CD4-positive, alpha-beta T cell treated with Interleukin-15 for 4 hours (primary cell): ENCODE measurements around the gene GRB7.
A peak's percentile ranks its signal among the peaks of the same experiment; 100 is the strongest.
"Not testable (repeated sequence)": the region's sequence is repeated elsewhere in the genome, so short reads cannot be mapped to it uniquely, and the experiment has no call there.

Experiments used
- DNase-seq: peaks from one replicate; pipeline ENCODE4 v3.0.0-alpha.2; 2020; ENCODE audit warnings: low spot score

Gene GRB7

GRCh38 chr17:39751637-39752036 is 13.9 kb downstream of the GRB7 start:
- DNase-seq = no peak

DNA sequence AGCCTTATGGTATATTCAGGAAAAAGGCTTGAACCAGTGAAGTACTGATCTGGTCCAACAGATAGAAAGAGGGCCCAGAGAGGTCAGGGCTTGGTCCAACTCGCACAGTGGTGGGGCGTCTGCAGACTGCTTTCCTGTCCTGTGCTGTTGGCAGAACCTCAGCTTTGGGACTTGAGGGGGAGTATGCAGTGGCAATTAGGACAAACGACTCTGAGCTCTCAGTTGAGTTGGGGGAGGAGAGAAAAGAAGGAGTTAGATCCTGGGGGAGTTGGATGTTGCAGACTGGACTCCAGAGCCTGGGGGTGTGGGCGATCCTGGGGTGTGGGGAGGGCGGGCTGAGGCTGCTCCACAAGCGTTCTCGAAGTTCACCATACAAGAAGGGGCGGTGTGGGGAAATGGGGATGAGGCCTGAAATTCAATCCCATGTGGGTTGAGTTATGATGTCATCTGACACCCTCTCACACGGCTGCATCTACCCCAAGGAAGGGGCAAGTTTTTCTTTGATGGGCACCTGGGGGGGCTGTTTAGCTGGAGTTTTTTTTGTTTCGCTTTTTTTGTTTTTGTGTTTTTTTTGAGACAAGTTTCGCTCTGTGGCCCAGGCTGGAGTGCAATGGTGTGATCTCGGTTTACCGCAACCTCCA is 14.6 kb downstream of the GRB7 start:
- no peak for DNase-seq

- peak; percentile 75 for DNase-seq
Measured at GRCh38 chr17:39753514-39754160, 15.9 kb downstream of the GRB7 start.

DNA sequence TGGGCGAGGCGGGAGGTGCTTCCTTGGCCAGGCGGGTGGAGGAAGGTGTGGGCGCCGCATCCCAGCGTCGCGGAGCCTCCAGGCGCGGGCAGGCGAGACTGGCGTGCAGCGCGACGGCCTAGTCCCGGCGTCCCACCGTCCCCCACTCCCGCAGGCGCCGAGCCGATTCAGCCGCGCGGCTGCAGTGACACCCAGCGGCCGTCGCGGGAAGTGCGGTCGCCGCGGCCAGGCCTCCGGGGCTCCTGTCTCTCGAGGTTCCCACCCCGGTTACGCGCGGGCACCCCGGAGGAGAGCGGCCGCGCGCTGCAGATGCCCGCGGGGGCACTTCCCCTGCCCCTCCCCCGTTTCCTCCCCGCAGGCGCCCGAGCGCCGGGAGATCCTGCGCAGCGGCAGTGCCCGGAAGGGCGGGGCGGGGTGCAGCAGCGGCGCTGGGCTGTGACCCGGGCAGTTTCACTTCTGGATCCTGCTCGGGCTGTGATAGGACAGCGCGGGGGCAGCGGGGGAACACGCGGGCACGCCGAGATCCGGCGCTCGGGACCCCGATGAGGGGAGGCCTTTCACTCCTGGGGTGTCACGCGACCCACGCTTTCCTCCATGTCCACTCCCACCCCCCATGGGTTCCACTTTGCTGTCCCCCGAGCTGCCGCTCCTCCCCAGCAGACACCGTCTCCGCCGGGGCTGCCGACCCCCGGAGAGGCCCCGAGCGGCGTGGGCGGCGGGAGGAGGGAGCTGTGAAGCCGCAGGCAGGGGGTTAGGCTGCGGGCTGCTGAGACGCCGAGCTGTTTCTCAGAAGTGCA is 16.6 kb downstream of the GRB7 start:
- DNase-seq = peak; percentile 98

- DNase-seq = no peak
Measured at GRCh38 chr17:39754958-39755553, 17.3 kb downstream of the GRB7 start.

DNA sequence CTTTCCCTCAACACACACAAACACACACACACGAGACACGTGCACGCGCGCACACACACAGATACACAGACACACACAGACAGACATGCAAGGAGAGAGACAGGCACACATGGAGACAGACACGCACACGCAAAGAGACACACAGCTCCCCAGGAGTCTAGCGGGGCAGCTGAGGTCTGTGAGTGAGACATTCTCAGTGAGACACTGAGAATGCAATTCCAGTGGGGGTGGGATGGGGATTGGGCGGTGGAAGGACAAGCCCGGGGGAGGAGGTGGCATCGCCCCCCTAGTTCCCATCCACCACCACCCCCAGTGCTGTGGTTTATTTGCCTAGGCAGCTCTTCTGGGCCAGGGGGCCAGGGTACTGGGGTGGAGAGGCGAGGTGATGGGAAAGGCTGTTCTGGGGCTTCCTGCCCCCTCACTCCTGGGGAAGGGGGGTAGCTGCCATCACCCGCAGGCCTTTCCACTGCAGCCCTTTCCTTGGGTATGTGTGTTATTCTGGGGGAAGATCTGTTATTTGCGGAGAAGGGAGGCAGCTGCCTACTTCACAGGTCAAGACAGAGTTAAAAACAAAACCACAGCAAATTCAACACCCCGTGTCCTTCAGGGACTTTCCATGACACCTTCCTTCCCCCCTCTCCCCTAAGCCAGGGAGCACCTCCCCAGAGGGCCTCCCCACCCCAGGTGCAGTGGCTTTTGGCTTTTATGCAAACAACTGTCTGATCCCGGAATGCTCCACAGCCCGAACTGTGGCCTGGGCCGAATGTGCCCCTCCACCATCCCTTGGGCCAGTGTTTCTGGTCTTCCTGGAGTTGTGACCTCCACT is 18.0 kb downstream of the GRB7 start:
- peak; percentile 76 for DNase-seq

DNA sequence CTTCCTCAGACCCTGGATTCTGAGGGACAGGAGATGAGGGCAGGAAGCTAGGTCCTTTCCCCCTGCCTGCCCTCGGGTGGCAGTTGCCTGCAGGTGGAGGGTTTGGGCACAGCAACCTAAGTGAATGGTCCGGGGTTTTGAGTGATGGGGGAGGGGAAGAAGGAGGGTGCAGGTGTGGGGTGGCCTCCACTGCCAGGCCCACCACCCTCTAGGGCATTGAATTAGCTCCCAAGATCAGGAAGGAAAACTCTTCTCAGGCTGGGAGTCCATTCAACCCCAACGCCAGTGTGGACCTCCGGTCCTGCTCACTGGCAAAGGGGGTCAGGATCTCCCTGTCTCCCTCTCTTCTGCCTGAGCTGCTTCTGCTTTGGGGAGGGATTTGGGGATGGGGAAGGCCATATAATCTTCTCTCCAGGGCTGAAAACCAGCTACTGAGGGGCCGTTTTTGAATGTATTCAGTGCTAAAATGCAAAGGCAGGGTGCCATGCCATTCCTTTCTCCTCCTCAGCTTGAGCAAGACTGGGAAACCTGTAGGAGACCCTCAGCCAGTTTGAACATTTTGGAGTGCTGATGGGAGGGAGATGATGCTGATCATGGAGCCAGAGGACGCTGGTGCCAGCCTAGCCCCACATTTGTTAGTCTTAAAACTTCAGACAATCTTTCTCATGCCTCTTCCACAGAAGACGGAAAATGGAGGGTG is 18.8 kb downstream of the GRB7 start:
- DNase-seq = no peak

DNA sequence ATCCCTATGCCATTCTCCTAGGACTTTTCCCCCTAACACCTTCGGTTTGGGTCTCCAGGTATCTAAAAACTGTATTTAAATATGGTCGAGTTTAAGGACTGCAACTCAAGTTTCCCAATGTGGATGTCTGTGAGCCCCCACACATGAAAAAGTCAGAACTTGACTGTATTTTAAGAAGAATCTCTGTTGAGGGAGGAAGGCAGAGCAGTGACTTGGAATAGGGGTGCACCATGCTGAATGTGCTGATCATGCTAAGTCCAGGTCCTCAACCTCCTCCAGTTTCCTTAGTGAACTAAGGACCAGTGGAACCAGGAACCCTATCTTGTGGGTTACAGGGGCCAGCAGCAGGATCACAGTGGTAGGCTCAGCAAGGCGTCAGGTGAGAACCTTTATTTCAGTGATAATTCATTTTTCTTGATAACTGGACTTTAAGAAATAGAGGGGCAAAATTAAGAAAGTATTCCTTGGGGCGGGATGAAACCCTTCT is 19.5 kb downstream of the GRB7 start:
- DNase-seq = no peak

- peak; percentile 90 for DNase-seq
Measured at GRCh38 chr17:39757931-39758873, 20.5 kb downstream of the GRB7 start.

DNA sequence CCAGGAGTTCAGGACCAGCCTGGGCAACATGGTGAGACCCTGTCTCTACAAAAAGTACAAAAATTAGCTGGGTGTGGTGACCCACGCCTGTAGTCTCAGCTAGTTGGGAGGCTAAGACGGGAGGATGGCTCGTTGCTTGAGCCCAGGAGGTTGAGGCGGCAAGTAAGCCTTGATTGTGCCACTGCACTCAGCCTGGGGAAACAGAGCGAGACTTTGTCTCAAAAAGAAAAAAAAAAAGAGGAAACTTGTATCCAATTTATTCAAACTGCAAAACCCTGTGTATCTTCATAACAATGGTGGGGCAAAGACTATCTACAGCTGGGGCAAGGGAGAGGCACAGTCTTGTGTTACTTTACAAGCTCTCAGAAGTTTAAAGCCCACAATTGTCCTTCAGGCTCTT is 21.5 kb downstream of the GRB7 start:
- DNase-seq = no peak

DNA sequence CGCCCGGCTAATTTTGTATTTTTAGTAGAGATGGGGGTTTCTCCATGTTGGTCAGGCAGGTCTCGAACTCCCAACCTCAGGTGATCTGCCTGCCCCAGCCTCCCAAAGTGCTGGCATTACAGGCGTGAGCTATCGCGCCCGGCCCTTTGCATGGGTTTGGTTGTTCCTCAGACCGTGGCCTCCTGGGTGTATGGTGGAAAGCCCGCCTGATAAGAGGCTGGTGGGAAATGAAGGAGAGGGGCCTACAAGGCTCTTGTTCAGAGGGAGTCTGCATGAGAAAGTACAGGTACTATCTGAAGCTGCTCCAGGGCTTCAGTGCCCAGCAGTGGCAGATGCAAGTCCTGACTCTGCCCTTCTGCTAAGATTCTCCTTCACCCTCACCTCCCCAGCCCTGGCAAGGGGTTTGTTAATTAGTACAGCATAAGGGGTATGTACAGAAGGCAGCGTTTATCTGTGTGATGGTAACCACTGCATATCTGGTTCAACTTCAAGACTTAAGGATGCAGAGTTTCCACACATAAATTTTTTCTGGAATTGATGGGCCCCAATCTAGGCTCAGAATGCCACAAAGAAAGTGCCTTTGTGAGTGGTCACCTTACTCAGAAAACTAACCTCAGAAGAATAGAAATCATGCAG is 24.2 kb downstream of the GRB7 start:
- DNase-seq = no peak

DNA sequence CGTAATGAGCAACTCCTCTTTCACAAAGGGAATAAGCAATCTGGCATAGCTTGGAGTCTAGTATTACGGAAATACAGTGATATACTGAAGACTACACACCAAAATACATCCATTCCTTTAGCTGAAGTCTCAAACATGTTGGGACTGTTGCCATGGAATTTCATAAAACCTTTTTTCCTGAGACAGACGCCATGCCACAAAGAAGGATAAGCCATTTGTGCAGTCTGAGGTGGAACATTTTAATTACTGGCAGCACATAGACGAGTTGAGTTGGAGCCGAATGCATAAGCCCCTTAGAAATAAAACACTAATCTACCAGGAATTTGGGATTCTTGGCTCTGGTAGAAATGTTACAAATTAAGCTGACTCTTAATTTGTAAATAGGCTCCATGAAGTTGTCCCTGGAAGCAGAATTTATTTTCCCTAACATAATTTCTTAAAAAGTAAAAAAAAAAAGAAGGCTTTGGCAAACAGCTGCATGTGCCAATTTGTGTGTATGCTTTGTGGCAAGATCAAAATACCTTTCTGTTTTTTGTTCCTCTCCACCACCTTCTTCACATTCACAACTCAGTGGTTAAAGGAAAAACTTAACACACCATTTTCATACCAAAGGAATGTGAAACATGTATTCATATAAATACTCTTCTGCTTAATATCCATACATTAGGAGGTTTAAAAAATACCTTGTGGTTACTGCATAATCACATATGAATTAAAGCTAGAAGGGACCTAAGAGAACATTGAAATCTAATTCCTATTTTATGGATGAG is 25.5 kb downstream of the GRB7 start:
- no peak for DNase-seq

- not testable (repeated sequence) for DNase-seq
Measured at GRCh38 chr17:39764171-39764570, 26.4 kb downstream of the GRB7 start.

DNA sequence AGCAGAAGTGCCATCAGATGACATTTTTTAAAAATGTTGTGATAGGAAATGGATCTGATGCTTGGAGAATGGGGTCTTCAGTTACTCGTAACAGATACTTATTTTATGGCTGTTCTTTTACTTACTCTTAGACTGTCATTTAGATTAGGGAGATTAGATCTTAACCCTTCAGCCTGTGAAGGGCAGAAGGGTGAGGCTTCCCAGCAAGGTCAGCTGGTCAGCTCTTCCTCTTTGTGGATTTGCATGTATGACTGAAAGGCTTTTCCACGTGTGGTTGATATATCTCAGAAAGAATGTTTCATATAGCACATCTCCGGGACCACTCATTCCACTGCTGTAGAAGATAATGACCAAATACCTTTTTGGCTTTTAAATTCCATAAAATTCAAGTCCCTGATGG is 27.4 kb downstream of the GRB7 start:
- DNase-seq = no peak

DNA sequence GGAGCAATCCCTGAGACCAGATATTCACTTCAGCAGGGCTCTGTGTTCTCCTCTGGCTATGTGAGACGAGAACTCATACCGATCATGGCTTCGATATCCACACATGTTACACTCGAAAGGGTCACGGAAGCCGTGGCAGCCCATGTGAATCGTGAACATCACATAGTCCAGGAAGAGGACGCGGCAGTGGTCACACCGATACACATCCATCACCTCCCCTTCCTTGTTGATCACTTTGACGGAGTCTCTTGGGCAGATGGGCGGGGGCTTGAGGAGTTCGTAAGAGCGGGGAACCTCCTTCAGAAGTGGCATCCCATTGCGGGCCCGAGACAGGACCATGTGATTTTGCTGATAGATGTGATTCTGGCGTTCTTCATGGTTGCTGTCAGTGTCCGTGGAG is 28.0 kb downstream of the GRB7 start:
- no peak for DNase-seq

GRCh38 chr17:39767147-39767546 is 29.4 kb downstream of the GRB7 start:
- no peak for DNase-seq

DNA sequence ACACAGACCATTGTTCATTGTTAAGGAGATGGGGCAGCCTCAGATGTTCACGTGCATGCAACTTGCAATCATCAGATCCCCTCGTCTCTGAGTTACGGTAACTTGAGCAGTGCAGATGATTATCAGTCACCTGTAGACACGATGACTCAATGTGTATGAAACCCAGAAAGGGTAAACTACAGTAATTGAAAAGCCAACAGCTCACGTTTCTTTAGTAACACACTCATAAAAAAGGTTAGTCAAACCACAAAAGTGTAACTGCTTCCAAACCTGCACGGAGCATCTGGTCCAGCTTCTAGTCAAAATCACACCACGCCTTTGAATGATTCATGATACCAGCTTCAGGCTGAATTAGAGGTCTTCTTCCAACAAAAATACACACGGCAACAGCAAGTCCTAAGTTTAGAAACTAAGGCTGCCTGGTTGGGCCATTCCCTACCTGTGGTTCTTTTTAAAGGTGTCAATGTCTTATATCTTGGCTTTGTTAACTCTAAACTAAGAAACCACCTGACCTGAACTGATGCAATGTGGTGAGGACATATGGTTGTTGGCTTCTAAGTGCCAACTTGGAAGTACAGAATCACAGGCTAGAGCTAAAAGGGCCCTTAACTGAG is 32.3 kb downstream of the GRB7 start:
- peak; percentile 92 for DNase-seq

DNA sequence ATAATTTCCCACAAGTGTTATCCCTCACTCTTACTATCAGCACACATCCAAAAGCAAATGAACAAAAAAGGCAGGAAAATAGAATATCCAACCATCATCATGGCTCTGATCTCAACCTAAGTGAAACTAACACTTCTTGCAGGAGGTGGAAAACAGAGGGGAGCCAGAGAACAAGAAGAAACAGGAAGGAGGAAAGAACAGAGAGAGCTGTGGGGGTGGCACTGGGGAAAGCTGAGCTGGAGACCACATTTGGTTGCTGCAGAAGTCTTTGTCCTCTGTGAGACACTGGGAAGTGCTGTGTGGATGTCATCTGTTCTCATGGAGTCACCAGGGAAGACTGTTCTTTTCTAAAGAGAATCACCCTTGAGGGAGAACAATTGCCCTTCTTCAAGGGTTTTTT is 34.7 kb downstream of the GRB7 start:
- DNase-seq = no peak
